Stimulated activated CD8-positive, alpha-beta memory T cell treated with anti-CD3 and anti-CD28 coated beads, Interleukin-12 subunit alpha, Interleukin-12 subunit beta, amount 100 ng/mL, for 24 hours (primary cell): ENCODE data around the gene YWHAQ.

Source experiments
- DNase-seq: peaks from one replicate; pipeline ENCODE4 v3.0.0-alpha.2; 2020; ENCODE audit errors: extremely low read depth

YWHAQ gene

GRCh38 chr2:9630736-9631552 lies at the start of gene YWHAQ:
Gene YWHAQ (minus strand): TSS chr2:9630997. CDS start chr2:9630452, 545 bp downstream.
- peak; percentile 95 for DNase-seq

- no peak for DNase-seq
These were observed 49.3 kb upstream of the YWHAQ start for GRCh38 chr2:9680082-9680481.

GRCh38 chr2:9679218-9679617 lies 48.4 kb upstream of the YWHAQ start:
- no peak for DNase-seq

GRCh38 chr2:9678544-9678943 lies 47.7 kb upstream of the YWHAQ start:
- DNase-seq, result no peak

- DNase-seq, result no peak
These were observed 44.9 kb upstream of the YWHAQ start for GRCh38 chr2:9675415-9676351.

- no peak for DNase-seq
These were observed 44.2 kb upstream of the YWHAQ start for GRCh38 chr2:9674891-9675414.

GRCh38 chr2:9673914-9674481 lies 43.2 kb upstream of the YWHAQ start:
- no peak for DNase-seq

GRCh38 chr2:9668687-9669345 lies 38.0 kb upstream of the YWHAQ start:
- no peak for DNase-seq

- no peak for DNase-seq
These were observed 37.0 kb upstream of the YWHAQ start for GRCh38 chr2:9667826-9668225.

GRCh38 chr2:9666306-9666705 lies 35.5 kb upstream of the YWHAQ start:
- DNase-seq, result no peak

- DNase-seq, result no peak
These were observed 35.1 kb upstream of the YWHAQ start for GRCh38 chr2:9665898-9666297.

GRCh38 chr2:9664365-9664764 lies 33.6 kb upstream of the YWHAQ start:
- DNase-seq, result no peak

- no peak for DNase-seq
These were observed 32.4 kb upstream of the YWHAQ start for GRCh38 chr2:9663008-9663879.

- DNase-seq, result no peak
These were observed 30.5 kb upstream of the YWHAQ start for GRCh38 chr2:9661261-9661660.

- DNase-seq, result no peak
These were observed 30.0 kb upstream of the YWHAQ start for GRCh38 chr2:9660781-9661180.

- no peak for DNase-seq
These were observed 29.4 kb upstream of the YWHAQ start for GRCh38 chr2:9660154-9660553.

GRCh38 chr2:9658972-9659371 lies 28.2 kb upstream of the YWHAQ start:
- no peak for DNase-seq

- no peak for DNase-seq
These were observed 26.9 kb upstream of the YWHAQ start for GRCh38 chr2:9657731-9658130.

- no peak for DNase-seq
These were observed 26.3 kb upstream of the YWHAQ start for GRCh38 chr2:9657083-9657482.

GRCh38 chr2:9656270-9656766 lies 25.5 kb upstream of the YWHAQ start:
- DNase-seq, result peak; percentile 41
